ENCODE measurements around the gene DDRGK1.

DNA sequence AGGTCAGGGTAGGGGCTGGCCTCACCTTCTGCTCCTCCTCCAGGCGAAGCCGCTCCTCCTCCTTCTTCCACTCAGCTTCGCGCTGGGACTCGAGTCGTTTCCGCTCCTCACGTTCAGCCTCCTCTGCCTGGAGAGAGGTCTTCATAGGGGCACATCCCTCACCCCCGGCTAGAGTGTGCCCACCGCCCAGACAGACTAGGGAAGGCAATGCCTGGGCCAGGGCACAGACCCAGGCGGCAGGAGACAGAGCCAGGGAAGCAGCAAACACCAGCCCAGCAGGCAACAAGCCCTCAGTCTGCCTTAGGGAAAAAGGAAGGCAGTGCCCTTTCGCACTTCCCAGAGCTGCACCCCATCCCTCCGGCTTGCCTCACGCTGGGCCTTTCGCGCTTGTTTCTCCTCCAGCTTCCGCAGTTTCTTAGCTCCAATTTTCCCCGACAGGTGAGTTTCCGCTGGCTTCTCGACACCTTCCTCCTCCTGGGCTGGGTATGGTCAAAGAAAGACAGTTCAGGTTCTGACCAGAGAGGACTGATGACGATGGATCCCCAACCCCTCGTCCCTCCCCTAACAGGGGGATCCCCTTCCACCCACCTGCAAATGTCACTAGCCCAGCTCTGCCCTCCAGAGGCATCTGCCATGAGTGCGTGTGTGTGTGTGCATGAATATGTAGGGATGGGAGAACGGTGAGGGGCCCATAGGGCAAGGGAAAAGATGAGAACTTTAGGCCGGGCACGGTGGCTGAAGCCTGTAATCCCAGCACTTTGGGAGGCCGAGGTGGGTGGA is 4.3 kb downstream of the DDRGK1 start:
- TF ChIP-seq, protein P1, sequence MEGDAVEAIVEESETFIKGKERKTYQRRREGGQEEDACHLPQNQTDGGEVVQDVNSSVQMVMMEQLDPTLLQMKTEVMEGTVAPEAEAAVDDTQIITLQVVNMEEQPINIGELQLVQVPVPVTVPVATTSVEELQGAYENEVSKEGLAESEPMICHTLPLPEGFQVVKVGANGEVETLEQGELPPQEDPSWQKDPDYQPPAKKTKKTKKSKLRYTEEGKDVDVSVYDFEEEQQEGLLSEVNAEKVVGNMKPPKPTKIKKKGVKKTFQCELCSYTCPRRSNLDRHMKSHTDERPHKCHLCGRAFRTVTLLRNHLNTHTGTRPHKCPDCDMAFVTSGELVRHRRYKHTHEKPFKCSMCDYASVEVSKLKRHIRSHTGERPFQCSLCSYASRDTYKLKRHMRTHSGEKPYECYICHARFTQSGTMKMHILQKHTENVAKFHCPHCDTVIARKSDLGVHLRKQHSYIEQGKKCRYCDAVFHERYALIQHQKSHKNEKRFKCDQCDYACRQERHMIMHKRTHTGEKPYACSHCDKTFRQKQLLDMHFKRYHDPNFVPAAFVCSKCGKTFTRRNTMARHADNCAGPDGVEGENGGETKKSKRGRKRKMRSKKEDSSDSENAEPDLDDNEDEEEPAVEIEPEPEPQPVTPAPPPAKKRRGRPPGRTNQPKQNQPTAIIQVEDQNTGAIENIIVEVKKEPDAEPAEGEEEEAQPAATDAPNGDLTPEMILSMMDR (IDR thresholded peaks at IDR 0.05), result no peak
- TF ChIP-seq POLR2A (IDR thresholded peaks at IDR 0.05), result no peak
